GM12872 (cell line): ENCODE data around the gene BBX.

ENCODE experiments used
- TF ChIP-seq, protein P1 (sequence below): IDR thresholded peaks from 3 replicates; pipeline ENCODE4 v1.5.1; 2011; ENCODE audit warnings: low read depth, mild to moderate bottlenecking, low read length, moderate library complexity; ENCODE audit not compliant: insufficient read depth

BBX gene

GRCh38 chr3:107562969-107563529, 40.3 kb downstream of the BBX start:
- TF ChIP-seq, protein P1, sequence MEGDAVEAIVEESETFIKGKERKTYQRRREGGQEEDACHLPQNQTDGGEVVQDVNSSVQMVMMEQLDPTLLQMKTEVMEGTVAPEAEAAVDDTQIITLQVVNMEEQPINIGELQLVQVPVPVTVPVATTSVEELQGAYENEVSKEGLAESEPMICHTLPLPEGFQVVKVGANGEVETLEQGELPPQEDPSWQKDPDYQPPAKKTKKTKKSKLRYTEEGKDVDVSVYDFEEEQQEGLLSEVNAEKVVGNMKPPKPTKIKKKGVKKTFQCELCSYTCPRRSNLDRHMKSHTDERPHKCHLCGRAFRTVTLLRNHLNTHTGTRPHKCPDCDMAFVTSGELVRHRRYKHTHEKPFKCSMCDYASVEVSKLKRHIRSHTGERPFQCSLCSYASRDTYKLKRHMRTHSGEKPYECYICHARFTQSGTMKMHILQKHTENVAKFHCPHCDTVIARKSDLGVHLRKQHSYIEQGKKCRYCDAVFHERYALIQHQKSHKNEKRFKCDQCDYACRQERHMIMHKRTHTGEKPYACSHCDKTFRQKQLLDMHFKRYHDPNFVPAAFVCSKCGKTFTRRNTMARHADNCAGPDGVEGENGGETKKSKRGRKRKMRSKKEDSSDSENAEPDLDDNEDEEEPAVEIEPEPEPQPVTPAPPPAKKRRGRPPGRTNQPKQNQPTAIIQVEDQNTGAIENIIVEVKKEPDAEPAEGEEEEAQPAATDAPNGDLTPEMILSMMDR: no peak

GRCh38 chr3:107574650-107575049, 51.9 kb downstream of the BBX start:
- TF ChIP-seq, protein P1: peak; percentile 54; the same call in 2 of the 3 replicates

DNA sequence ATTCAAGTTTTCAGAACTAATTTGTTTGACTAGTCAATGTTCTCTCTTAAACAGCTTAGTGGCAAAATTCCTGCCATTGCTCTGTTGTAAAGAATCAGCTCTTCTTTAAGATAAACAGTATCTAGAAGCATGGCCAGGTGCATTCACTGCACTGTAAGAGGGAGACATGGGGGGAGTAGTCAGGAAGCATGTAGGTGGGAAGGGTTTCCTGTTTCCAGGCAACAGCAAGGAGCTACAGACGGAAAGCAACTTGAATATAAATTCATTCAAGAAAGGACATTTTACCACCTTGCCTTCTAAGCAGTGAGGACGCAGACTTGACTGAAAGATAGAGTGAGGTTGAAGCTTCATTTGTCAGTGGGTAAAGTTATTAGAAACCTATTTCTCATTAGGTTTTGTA, 55.3 kb downstream of the BBX start:
- TF ChIP-seq, protein P1: no peak

DNA sequence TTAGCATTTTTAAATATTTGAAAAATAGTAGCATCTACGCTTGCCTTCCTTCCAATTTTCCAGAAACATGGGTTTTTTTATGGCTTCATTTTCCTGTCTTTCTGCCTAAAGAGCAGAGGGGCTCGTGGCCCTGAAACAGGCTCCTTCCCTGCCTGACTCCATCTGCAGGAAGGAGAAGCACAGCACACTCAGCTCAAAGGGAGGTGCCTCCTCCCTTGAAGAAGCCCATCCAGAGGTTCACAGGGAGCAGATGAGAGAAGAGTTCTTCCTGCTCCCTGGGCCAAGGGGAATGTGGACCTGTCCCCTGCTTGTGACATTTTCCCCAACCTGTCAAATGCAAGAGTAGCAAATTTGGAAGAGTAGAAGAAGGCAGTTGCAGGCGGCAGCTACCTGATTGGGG, 55.8 kb downstream of the BBX start:
- TF ChIP-seq, protein P1: no peak

- TF ChIP-seq, protein P1: no peak
Observed at GRCh38 chr3:107579371-107579770, 56.6 kb downstream of the BBX start.

- TF ChIP-seq, protein P1: no peak
Observed at GRCh38 chr3:107581230-107581629, 58.5 kb downstream of the BBX start.

GRCh38 chr3:107588217-107588616, 65.5 kb downstream of the BBX start:
- TF ChIP-seq, protein P1: no peak
